ENCODE measurements around the gene SPOCD1.

GRCh38 chr1:31814041-31814511, 1.7 kb downstream of the SPOCD1 start:
- TF ChIP-seq POLR2AphosphoS5 (IDR thresholded peaks at IDR 0.05) (peak; percentile 21 to 70 (median 70)), POLR2A (IDR thresholded peaks at IDR 0.05) (no peak)
- TF ChIP-seq, protein P1, sequence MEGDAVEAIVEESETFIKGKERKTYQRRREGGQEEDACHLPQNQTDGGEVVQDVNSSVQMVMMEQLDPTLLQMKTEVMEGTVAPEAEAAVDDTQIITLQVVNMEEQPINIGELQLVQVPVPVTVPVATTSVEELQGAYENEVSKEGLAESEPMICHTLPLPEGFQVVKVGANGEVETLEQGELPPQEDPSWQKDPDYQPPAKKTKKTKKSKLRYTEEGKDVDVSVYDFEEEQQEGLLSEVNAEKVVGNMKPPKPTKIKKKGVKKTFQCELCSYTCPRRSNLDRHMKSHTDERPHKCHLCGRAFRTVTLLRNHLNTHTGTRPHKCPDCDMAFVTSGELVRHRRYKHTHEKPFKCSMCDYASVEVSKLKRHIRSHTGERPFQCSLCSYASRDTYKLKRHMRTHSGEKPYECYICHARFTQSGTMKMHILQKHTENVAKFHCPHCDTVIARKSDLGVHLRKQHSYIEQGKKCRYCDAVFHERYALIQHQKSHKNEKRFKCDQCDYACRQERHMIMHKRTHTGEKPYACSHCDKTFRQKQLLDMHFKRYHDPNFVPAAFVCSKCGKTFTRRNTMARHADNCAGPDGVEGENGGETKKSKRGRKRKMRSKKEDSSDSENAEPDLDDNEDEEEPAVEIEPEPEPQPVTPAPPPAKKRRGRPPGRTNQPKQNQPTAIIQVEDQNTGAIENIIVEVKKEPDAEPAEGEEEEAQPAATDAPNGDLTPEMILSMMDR (IDR thresholded peaks at IDR 0.05 in 8 of 11, conservative IDR thresholded peaks at IDR 0.05 in 3 of 11): no peak

All from spleen (tissue), 7 donors.